ENCODE results near the gene PCNP.

Gene PCNP

DNA sequence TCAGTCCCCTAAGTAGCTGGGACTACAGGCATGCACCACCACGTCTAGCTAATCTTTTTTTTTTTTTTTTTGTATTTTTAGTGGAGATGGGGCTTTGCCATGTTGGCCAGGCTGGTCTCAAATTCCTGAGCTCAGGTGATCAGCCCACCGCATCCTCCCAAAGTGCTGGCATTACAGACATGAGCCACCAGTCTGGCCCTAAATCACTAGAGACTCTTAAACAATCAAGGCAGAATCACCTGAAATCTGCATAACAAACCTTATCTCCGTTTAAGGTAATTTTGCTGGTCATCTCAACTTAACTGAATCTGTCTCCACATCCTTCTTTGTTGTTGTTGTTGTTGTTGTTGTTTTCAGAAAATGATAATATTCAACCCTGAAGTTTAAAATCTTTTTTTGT is 17.9 kb upstream of the PCNP start:
- TF ChIP-seq, protein P1, sequence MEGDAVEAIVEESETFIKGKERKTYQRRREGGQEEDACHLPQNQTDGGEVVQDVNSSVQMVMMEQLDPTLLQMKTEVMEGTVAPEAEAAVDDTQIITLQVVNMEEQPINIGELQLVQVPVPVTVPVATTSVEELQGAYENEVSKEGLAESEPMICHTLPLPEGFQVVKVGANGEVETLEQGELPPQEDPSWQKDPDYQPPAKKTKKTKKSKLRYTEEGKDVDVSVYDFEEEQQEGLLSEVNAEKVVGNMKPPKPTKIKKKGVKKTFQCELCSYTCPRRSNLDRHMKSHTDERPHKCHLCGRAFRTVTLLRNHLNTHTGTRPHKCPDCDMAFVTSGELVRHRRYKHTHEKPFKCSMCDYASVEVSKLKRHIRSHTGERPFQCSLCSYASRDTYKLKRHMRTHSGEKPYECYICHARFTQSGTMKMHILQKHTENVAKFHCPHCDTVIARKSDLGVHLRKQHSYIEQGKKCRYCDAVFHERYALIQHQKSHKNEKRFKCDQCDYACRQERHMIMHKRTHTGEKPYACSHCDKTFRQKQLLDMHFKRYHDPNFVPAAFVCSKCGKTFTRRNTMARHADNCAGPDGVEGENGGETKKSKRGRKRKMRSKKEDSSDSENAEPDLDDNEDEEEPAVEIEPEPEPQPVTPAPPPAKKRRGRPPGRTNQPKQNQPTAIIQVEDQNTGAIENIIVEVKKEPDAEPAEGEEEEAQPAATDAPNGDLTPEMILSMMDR (IDR thresholded peaks at IDR 0.05; ENCODE audit: insufficient read depth, low read length, poor library complexity, severe bottlenecking): no peak
- H3K27me3 ChIP-seq (replicated peaks; ENCODE audit: control insufficient read depth, insufficient read depth, low read length): no peaks in the 10 kb centered on the region
- H3K36me3 ChIP-seq (ENCODE audit: control insufficient read depth, insufficient read depth, low read length): no peaks in the 10 kb centered on the region
- no peak overlapping the region for H3K4me3 ChIP-seq (replicated peaks; ENCODE audit: low read depth, low read length)
- DNase-seq (ENCODE audit: extremely low read depth, insufficient read length): no peak

DNA sequence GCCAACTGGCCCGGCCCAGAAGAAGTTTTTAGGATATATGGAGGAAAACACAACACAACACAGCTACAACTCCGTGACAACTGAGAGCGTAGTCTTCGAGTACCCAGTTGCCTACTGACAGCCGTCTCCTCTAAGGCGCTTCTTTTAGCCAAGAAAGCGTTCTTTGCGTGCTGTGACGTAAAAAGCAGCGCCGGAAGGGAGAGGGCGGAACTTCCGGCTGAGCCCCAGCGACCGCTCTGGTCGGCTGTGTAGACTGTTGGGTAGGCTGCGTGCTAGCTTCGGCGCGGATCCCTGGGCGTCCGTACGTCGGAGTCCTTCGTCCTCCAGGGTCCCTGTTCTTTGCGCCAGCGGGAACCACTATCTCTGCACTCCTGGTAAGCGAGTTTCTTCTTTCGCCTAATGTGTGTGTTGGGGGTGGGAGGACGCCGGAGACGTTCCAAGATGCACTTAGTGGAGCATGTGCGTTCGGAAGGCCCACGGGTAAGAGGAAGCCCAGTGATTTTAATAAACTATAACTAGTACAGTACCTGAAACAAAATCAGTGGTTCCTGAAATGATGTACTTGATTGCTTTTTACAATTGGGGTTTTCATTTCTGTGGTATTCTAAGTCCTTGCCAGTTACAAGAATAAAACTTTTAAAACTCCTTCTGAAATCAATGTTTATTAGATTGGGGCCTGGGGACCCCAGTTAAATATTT is 12.2 kb upstream of the PCNP start, which contains the start of gene TRMT10C:
Gene TRMT10C, plus strand, starts transcription at position 239 of the 699 bp plus-strand sequence. CDS start 2,914 bp downstream, outside the sequence.
- TF ChIP-seq, protein P1 (IDR thresholded peaks at IDR 0.05; ENCODE audit: insufficient read depth, low read length, poor library complexity, severe bottlenecking): no peak
- DNase-seq (ENCODE audit: extremely low read depth, insufficient read length): peak; percentile 92
- Histone ChIP-seq H3K36me3 (ENCODE audit: control insufficient read depth, insufficient read depth, low read length) (peaks cover 2% of the 10 kb centered on the region), H3K27me3 (replicated peaks; ENCODE audit: control insufficient read depth, insufficient read depth, low read length) (no peaks in the 10 kb centered on the region), H3K4me3 (replicated peaks; ENCODE audit: low read depth, low read length) (peak within 1 kb of the TSS; percentile 82)

DNA sequence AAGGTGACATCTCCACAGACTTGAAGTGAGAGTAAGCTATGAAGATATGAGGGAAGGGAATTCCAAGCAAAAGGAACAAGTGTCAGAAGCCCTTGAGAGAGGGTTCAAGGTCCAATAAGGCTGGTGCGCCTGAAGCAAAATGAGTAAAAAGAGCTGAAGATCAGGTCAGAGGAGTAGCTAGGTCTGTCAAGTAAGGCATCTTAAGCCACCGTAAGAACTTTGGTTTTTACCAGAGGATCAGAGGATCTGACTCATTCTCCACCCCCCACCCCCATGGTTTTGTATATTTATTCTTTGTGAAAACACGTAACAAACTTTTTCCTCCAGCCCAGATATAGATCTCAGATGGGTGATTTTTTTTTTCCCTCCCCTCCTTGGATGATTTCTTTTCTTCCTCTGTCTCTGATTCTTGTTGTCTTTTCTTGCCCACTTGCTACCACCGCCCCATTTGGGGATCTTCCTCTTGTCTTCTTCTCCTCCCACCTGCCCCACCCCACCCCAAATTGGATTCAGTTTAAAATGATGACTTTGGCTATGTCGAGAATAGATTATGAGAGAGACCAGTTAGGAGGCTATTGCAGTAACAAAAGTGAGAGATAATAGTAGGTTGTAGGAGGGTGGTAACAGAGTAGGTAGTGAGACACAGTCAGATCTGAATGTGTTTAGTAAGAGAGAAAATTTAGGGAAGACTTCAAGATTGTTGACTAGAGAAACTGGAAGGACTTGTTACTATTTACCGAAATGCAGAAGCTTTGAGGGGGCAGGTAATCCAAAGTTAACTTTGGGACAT is 6.3 kb upstream of the PCNP start:
- TF ChIP-seq, protein P1 (IDR thresholded peaks at IDR 0.05; ENCODE audit: insufficient read depth, low read length, poor library complexity, severe bottlenecking): no peak
- no peak for DNase-seq (ENCODE audit: extremely low read depth, insufficient read length)

DNA sequence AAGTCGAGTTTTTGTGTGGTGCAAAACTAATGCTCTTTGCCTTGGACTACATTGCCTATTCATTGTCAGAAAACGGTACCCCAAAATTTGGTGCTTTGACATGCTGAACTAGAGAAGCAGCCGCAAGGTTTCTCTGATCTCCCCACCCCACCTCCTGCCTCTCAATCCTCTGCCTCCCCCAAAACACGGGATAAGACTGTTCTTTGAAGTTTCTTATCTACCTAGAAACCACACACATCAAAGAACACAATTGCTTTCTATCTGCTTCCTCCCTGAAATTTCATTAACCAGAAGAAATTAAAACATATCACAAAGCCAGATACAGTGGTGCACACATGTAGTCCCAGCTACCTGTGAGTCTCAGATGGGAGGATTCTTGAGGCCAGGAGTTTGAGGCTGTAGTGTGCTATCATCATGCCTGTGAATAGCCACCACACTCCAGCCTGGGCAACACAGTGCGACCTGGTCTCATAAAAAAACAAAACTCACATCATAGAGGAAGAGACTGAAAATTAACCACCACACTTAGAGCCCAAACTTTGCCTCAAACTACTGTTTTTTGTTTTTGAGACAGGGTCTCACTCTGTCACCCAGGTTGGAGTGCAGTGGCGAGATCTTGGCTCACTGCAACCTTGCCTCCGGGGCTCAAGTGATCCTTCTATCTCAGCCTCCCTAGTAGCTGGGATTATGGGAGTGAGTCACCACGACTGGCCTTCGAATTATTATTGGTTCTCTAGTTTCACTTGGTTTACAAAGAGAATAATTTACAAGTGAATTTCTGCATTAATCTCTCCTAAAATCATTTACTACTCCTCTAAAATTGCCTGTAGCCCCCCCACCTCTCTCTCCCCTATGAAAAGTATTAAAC is 2.7 kb upstream of the PCNP start:
- Histone ChIP-seq H3K4me3 (replicated peaks; ENCODE audit: low read depth, low read length) (no peak overlapping the region), H3K36me3 (ENCODE audit: control insufficient read depth, insufficient read depth, low read length) (no peaks in the 10 kb centered on the region; the same call in none of the 2 replicates), H3K27me3 (replicated peaks; ENCODE audit: control insufficient read depth, insufficient read depth, low read length) (no peaks in the 10 kb centered on the region)
- DNase-seq (ENCODE audit: extremely low read depth, insufficient read length): no peak
- TF ChIP-seq, protein P1 (IDR thresholded peaks at IDR 0.05; ENCODE audit: insufficient read depth, low read length, poor library complexity, severe bottlenecking): no peak

More for the DNA sequence above, 6.3 kb upstream of the PCNP start:
- Histone ChIP-seq H3K36me3 (ENCODE audit: control insufficient read depth, insufficient read depth, low read length) (peaks cover 2% of the 10 kb centered on the region), H3K4me3 (replicated peaks; ENCODE audit: low read depth, low read length) (no peak overlapping the region), H3K27me3 (replicated peaks; ENCODE audit: control insufficient read depth, insufficient read depth, low read length) (no peaks in the 10 kb centered on the region)

DNA sequence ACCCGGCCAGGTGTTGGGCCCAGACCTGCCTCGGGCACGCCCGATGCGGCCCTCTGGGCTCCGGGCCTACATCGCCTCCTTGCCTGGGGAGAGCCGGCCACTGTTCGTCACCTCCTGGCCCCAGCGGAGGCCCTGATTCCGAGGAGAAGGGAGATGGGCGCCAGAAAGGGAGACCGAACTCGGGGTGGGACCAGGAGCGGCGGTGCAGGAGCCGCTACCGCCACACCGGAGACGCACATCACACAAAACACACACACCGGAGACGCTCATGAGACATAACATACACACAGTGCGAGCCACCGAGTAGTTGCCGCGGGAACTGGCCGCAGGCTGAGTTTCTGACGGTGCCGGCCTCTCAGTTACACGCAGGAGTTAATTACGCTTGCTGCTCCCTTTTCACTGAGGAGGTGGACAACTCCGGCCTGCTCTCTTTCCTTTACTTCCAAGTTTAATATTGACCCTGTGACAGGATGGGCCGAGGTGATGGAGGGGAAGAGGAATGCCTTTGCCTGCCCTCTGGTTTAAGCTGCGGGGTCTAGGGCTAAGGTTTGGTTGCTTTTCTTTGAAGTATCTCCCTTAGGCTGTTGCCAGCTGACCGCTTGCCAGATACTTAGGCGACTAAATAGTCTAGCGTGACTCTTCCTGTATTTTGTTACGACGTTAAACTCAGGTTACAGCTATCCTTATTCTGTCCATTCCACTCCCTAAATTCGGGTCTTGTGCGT is 570 bp downstream of the PCNP start:
- H3K36me3 ChIP-seq (ENCODE audit: control insufficient read depth, insufficient read depth, low read length): peaks cover 1% of the 10 kb centered on the region
- no peaks in the 10 kb centered on the region for H3K27me3 ChIP-seq (replicated peaks; ENCODE audit: control insufficient read depth, insufficient read depth, low read length)
- DNase-seq (ENCODE audit: extremely low read depth, insufficient read length): no peak
- H3K4me3 ChIP-seq (replicated peaks; ENCODE audit: low read depth, low read length): peak overlapping the region; percentile 86
- TF ChIP-seq, protein P1 (IDR thresholded peaks at IDR 0.05; ENCODE audit: insufficient read depth, low read length, poor library complexity, severe bottlenecking): no peak
